GM12891 (cell line): ENCODE data around the gene UBE2L6. TPM values are rescaled to one million over a fixed set of nuclear protein-coding genes. Genes with fewer than 3 reads are reported as not detected.
A peak's percentile ranks its signal among the peaks of the same experiment; 100 is the strongest.

Source experiments
- DNase-seq: peaks from one replicate; pipeline ENCODE4 v3.0.0; 2011; ENCODE audit warnings: low spot score; ENCODE audit not compliant: insufficient read length
- FAIRE-seq: peaks from 2 replicates; lab custom pipeline; 2011; peaks lifted over from hg19 to GRCh38; lab: Jason Lieb, UNC
- PAX5 ChIP-seq: IDR thresholded peaks from 2 replicates; pipeline ENCODE4 v1.6.1; 2011; ENCODE audit warnings: low read length, moderate library complexity, mild to moderate bottlenecking; ENCODE audit not compliant: insufficient read depth, severe bottlenecking
- POLR2A ChIP-seq: IDR thresholded peaks from 2 replicates; pipeline ENCODE4 v1.6.1; 2011; ENCODE audit warnings: low read depth, low read length, control low read depth
- POLR2AphosphoS5 ChIP-seq: IDR thresholded peaks from 2 replicates; pipeline ENCODE4 v1.6.1; 2011; ENCODE audit warnings: low read depth, low read length, control low read depth
- POU2F2 ChIP-seq: IDR thresholded peaks from 2 replicates; pipeline ENCODE4 v1.6.1; 2011; ENCODE audit warnings: low read depth, mild to moderate bottlenecking, control low read depth, low read length, moderate library complexity
- SPI1 ChIP-seq: IDR thresholded peaks from 2 replicates; pipeline ENCODE4 v1.6.1; 2011; ENCODE audit warnings: low read depth, low read length, control low read depth
- TAF1 ChIP-seq: IDR thresholded peaks from 2 replicates; pipeline ENCODE4 v1.6.1; 2011; ENCODE audit warnings: low read depth, low read length, control low read depth
- polyA plus RNA-seq: library from polyadenylated mRNA; unstranded; fragments of >200 nt; gene quantifications from one replicate; pipeline ENCODE4 v1.2.1, GENCODE V29; 2012; ENCODE audit warnings: low read depth, missing spikeins, inconsistent platforms; ENCODE audit not compliant: missing spikeins

UBE2L6 gene
- 123 TPM for polyA plus RNA-seq

DNA sequence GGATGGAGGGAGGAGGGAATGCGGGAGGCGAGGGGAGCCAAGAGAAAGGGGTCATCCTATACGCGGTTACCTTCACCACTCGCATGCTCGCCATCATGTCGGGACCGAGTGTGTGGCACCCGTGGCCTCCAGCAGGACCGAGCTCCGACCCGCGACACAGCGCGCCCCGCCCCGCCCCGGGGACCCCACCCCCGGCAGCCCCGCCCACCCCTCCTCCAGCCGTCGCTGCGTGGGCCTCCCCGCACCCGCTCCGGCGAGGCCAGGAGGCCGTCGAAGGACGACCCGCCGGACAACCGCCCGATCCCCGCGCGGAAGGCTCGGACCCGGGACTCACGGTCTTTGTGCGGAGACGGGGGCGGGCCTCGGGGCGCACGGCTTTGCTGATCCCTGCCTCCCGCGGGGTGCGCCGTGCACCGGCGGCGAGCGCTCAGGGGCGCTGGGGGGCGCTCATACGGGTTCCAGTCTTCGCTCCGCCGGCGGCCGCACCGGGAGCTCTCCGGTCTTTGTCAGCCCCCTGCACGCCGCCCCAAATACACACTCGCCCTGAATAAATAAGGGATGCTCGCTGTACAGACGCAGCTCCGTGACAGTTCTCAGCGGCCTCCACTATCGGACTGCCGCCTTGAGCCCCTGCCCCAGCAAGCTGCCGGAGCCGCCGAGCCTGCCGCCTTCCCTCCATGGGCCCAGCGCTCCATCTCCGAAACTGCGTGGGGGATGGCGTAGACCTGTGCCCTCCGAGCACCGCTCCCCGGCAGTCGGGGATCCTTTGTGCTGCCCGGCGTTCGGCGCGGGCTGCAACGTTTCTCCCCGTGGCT is at the start of gene UBE2L6:
Gene UBE2L6 (minus strand): TSS at position 158 of the 815 bp plus-strand sequence. CDS start 61 bp downstream, at position 97.
- FAIRE-seq: peak; percentile 90
- no peak for TF ChIP-seq POLR2AphosphoS5
- TF ChIP-seq TAF1: peak; percentile 29; the same call in 1 of the 2 replicates
- peak; percentile 75 for DNase-seq

DNA sequence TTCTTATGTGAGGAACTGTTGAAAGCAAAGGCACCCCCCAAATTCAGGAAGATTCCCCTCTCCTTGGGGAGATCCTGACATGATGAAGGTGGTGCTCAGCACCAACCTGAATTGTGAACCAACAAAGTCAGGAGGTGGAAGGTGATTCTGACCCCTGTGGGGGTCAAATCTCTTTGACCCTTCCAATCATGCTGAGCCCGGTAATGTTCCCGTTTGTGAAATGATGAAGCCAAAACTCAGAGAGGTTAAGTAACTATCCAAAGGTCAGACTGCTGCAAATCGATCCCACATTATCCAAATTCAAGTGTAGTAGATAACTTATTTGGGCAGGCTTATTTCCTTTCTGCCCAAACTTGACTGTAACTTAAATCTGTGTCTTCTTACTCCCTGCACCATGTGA is 49.1 kb upstream of the UBE2L6 start:
- no peak for TF ChIP-seq POU2F2
- no peak for TF ChIP-seq TAF1
- no peak for TF ChIP-seq POLR2AphosphoS5
- no peak for TF ChIP-seq SPI1
- TF ChIP-seq PAX5: no peak
- TF ChIP-seq POLR2A: no peak
- FAIRE-seq: no peak
- DNase-seq: no peak

DNA sequence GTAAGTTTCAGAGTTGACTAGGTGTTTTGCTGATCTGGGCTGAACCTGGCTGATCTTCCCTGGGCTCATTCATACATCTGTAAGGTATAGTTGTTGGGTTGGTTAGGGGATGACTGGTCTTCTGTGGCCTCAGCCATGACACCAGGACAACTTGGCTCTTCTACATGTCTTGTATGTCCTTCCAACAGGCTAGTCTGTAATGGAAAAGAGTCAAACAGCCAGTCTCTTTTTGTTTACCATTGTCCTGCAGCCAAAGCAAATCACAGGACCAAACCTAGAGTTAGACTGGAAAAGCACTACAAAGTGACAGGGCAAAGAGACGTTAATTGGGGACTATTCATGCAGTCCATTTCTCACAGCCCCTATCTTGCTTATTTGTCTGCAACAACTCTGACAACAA is 47.8 kb upstream of the UBE2L6 start:
- TF ChIP-seq POLR2AphosphoS5 (no peak), SPI1 (no peak), POU2F2 (no peak), PAX5 (no peak), POLR2A (no peak), TAF1 (no peak)
- no peak for FAIRE-seq
- no peak for DNase-seq

DNA sequence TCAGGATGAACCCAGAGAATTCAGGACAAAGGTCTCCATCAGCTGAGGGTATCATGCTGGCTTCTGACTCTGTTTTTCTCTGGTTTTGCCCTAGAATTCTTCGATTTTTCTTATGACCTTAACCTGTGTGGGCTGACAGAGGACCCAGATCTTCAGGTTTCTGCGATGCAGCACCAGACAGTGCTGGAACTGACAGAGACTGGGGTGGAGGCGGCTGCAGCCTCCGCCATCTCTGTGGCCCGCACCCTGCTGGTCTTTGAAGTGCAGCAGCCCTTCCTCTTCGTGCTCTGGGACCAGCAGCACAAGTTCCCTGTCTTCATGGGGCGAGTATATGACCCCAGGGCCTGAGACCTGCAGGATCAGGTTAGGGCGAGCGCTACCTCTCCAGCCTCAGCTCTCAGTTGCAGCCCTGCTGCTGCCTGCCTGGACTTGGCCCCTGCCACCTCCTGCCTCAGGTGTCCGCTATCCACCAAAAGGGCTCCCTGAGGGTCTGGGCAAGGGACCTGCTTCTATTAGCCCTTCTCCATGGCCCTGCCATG is 46.8 kb upstream of the UBE2L6 start:
- FAIRE-seq: no peak
- no peak for DNase-seq
- TF ChIP-seq SPI1 (no peak), POLR2AphosphoS5 (no peak), PAX5 (no peak), POLR2A (no peak), TAF1 (no peak), POU2F2 (no peak)

DNA sequence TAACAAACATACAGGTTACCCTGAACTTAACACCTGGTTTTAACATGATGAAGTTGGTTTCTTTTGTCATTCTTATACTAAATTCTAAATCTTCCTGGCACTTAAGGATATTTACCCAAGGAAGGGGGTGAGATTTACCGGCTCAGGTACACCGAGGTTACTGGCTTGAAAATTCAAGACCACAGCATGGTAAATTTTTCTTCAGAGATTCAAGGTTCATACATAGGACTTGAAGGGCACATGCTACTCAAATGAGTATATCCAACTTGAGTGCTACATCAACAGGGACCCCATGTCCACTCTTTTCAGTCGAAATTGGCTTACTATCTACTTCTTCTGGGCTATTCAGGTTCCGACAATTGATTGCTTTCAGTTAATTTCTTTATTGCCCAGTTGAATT is 42.7 kb upstream of the UBE2L6 start:
- TF ChIP-seq TAF1 (no peak), POU2F2 (no peak), POLR2A (no peak), SPI1 (no peak), PAX5 (no peak), POLR2AphosphoS5 (no peak)
- FAIRE-seq: no peak
- no peak for DNase-seq

DNA sequence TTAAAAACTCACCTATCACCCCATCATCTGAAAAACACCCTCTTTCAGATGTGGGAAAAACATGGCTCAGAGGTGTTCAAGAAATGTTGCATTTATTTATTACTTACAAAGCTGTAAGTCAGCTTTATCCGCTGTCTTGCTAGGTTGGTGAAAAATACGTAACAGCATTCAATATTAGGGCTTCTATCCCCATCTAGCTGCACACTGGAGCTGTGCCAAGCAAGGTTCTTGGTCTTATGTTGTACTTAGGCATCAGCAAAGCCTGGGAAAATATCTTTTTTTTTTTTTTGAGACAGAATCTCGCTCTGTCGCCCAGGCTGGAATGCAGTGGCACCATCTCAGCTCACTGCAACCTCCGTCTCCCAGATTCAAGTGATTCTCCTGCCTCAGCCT is 37.6 kb upstream of the UBE2L6 start:
- no peak for DNase-seq
- no peak for FAIRE-seq
- TF ChIP-seq SPI1 (no peak), POLR2AphosphoS5 (no peak), TAF1 (no peak), POLR2A (no peak), PAX5 (no peak), POU2F2 (no peak)

DNA sequence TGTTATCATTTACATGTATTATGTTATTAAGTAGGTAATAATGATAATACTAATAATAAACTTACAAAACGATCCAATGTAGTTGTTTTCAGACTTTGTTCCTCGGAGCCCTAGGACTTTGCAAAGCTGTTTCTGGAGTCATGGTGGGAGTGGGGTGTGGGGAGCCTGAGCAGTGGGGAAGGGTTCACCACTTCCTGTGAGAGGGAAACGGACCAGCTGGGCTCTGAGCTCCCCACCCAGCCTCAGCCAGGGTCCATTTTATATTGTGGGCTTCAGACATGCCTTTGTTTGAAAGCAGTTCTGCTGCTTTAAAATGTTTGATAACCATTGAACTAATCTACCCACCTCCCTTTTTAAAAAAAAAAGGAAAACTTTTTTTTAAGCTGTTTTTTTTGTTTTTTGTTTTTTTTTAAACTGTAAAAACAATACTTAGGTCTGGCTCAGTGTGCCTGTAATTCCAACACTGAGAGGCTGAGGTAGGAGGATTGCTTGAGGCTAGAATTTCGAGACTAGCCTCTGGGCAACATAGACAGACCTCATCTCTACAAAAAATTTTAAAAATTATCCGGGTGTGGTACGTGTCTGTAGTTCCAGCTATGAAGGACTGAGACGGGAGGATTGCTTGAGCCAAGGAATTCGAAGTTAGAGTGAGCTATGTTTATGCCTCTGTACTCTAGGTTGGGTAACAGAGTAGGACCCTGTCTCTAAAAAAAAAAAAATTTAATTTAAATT is 37.0 kb upstream of the UBE2L6 start:
- DNase-seq (no peak), FAIRE-seq (no peak)
- TF ChIP-seq PAX5 (no peak), POLR2A (no peak), TAF1 (no peak), POLR2AphosphoS5 (no peak), POU2F2 (no peak), SPI1 (no peak)

DNA sequence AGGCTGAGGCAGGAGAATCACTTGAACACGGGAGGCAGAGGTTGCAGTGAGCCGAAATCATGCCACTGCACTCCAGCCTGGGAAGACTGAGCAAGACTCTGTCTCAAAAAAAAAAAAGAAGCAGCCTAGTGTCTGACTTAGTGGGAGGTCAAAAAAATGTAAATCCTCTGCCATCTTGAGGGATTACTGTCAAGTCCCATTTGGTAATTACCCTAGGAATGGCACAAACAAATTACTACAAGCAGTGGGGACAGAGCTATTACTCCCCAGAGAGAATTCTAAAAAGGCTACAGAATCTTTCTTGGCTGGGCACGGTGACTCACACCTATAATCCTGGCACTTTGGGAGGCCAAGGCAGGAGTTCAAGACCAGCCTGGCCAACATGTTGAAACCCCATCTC is 33.8 kb upstream of the UBE2L6 start:
- TF ChIP-seq TAF1 (no peak), POLR2A (no peak), POU2F2 (no peak), PAX5 (no peak), POLR2AphosphoS5 (no peak), SPI1 (no peak)
- DNase-seq (no peak), FAIRE-seq (no peak)

DNA sequence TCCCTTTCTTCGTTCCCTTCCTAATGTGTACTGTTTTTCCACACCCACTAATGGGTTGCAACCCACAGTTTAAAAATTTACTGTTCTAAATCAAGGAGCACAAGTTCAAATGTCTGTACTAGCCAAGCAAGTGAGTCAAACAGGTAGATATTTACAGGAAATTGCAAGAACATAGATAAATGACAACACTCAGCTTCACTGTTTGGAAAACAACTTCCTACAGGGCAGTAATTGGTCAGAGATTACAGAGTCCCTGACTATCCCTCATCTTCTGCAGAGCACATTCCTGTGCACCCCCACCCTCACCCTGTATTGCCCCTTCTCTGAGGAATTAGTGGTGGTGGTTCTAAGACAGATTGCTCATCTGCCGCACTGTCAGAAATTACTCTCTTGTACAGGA is 31.9 kb upstream of the UBE2L6 start:
- no peak for TF ChIP-seq POU2F2
- TF ChIP-seq POLR2A: no peak
- TF ChIP-seq PAX5: no peak
- no peak for TF ChIP-seq TAF1
- TF ChIP-seq SPI1: no peak
- no peak for TF ChIP-seq POLR2AphosphoS5
- DNase-seq (no peak), FAIRE-seq (no peak)
